RCC 7860 (cell line): ENCODE results near the gene TULP3.

Source experiments
- DNase-seq: peaks from one replicate; pipeline ENCODE4 v3.0.0-alpha.2; 2015; ENCODE audit warnings: low spot score
- FAIRE-seq: peaks from 2 replicates; lab custom pipeline; 2012; peaks lifted over from hg19 to GRCh38; lab: Jason Lieb, UNC

The TULP3 gene

GRCh38 chr12:2963154-2963759 is 72.6 kb downstream of the TULP3 start:
- FAIRE-seq = no peak
- DNase-seq = no peak

- DNase-seq = no peak
- no peak for FAIRE-seq
Measured at GRCh38 chr12:2963760-2964292, 73.1 kb downstream of the TULP3 start.

- no peak for FAIRE-seq
Measured at GRCh38 chr12:2967651-2968050, 77.0 kb downstream of the TULP3 start.

GRCh38 chr12:2970744-2971143 is 80.1 kb downstream of the TULP3 start:
- no peak for DNase-seq
- no peak for FAIRE-seq

More at GRCh38 chr12:2967651-2968050, 77.0 kb downstream of the TULP3 start:
- no peak for DNase-seq

DNA sequence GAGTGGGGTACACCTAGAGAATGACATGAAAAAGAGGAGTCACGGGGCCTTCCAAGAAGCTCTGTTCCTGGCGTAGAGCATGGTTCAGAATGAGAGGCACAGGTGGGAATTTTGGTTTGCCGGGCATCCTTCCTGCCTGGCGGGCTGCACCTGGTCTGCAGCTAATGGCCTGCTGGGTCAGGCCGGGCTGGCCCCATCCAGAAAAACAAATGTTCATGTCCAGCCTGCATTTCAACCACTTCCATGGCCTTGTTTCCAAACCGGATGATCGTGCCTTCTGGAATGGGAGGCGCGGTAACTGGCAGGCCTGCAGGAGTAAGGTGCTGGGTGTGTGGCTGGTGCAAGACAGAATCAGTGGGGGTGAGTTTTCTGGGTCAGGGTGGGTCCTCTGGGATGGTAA is 82.9 kb downstream of the TULP3 start:
- DNase-seq = no peak
- FAIRE-seq = no peak

GRCh38 chr12:2974560-2974971 is 83.9 kb downstream of the TULP3 start:
- DNase-seq (no peak), FAIRE-seq (no peak)

- DNase-seq (no peak), FAIRE-seq (no peak)
Measured at GRCh38 chr12:2976581-2976996, 85.9 kb downstream of the TULP3 start.

GRCh38 chr12:2977776-2978175 is 87.1 kb downstream of the TULP3 start:
- FAIRE-seq = no peak

DNA sequence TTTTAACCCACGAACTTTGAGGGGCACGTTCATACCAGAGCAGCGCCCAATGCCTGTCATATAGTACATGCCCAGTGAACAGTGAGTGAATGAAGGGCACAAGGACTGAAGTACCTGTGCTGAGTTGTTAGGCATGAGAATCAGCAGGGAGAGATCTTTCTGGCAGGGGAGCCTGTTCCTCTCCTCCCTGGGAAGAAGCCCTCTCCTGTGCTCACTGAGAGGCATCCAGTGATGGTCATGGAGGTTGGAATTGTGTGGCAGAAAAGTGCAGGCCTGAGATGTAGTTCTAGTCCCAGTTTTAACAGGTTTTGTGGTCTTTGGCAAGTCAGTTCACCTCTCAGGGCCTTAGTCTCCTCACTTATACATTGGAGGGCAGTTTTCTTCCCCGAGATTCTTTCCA is 89.1 kb downstream of the TULP3 start:
- FAIRE-seq = no peak
- no peak for DNase-seq

More at GRCh38 chr12:2977776-2978175, 87.1 kb downstream of the TULP3 start:
- no peak for DNase-seq

- DNase-seq = no peak
- FAIRE-seq = no peak
Measured at GRCh38 chr12:2980630-2981029, 89.9 kb downstream of the TULP3 start.

DNA sequence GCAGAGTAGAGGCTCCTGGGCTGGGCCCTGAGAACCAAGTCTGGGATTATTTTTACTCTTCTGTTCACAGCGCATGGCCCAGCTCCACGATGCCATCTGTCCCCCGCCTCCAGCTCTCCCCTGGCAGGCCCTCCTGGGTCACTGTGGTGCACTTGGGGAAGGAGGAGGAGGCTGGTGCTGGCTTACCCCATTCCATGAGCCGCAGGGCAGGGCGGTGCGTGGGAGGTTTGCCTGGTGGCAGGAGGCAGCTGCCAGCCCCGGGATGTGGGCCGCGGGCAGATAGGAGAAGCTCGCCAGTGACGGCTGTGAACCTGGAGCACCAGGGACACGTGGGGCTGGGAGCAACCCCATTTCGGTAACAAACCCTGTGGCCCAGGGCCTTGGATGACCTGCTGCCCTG is 91.7 kb downstream of the TULP3 start:
- FAIRE-seq = no peak
- no peak for DNase-seq

DNA sequence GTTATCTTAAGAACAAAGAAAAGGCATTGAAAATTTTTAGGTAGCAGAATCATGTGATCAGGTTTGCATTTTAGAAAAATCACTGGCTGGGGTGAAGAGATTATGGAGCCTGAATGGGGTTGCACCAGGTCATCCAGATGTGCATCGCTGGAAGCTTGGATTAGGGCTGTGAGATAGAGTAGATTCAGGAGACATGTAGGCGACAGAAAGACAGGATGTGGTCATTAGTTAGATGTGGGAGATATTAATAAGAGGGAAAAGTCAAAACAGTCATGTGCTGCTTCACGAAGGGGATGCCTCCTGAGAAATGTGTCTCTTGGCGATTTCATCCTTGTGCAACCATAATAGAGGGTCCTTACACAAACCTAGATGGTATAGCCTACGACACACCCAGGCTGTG is 93.6 kb downstream of the TULP3 start:
- FAIRE-seq = no peak

DNA sequence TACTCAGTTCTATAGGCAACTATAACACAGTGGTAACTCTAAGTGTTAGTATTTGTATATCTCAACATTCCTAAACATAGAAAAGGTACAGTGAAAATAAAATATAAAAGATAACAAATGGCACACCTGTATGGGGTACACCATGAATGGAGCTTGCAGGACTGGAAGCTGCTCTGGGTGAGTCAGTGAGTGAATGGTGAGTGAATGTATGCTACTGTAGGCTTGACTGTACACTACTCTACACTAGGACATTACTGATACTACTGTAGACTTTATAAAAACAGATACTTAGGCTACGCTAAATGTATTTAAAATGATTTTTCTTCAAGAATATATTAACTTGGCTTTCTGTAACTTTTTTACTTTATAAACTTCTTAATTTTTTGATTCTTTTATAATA is 94.0 kb downstream of the TULP3 start:
- FAIRE-seq (no peak), DNase-seq (no peak)

More for the DNA sequence above, 93.6 kb downstream of the TULP3 start:
- no peak for DNase-seq

DNA sequence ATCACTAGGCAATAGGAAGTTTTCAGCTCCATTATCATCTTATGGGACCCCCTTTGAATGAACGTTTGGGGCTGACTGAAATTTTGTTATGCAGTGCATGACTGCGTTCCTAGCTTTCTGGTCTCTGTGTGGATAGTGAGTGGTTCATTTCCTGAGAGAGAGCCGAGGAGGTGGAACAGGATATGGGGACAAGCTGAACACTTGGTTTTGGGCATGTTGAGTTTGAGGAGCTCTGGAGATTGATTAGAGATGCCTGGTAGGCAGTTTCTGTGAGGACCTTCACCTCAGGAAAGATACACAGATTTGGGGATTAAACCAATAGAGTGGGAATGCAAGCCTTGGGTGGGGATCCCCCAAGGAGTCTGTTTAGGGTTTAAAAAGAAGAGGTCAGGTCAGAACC is 96.2 kb downstream of the TULP3 start:
- FAIRE-seq (no peak), DNase-seq (no peak)

GRCh38 chr12:2988494-2988893 is 97.8 kb downstream of the TULP3 start:
- FAIRE-seq (no peak), DNase-seq (no peak)
